Subcutaneous adipose tissue (tissue), 4 donors: ENCODE measurements around the gene HEATR1. TPM values are rescaled to one million over a fixed set of nuclear protein-coding genes. Genes with fewer than 3 reads are reported as not detected.

Experiments
- total RNA-seq, 4 donors: library from RNA; depleted of rRNA; stranded (reverse); fragments of >200 nt; gene quantifications; one replicate each; pipeline ENCODE4 v1.1.0, GENCODE V29; 2016
- TF ChIP-seq, protein P1 (sequence below): fragments of 450-650 bp; IDR thresholded peaks from one replicate; pipeline ENCODE4 v1.5.1; 2016; ENCODE audit warnings: low read depth, mild to moderate bottlenecking, control low read depth, antibody characterized with exemption, moderate library complexity

HEATR1 gene
- total RNA-seq, 4 donors from 2014 or later: 20.1 to 32.0 (median 25.3) TPM

DNA sequence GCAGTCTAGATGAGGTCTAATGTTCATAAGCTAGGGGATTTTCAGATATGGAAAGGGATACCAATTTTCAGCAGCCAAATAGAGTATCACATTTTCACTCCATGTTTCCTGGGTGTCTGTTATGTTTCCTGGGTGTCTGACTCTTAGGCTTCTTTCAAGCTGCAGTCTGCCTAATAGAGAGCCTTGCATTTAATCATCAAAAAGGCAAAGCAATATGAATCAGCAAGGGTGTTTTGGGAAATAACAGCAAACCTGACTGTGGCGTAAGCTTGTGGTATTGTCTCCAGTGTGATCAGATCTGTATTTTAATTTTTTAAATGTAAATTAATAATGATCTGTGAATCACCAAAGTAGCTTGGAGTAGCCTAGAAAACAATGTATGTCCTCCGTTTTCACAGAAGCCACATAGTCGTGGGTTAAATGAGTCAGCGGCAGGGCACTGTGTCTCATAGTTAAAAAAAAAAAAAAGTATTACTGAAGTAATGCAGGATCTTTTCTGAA is 70.1 kb downstream of the HEATR1 start:
- TF ChIP-seq, protein P1, sequence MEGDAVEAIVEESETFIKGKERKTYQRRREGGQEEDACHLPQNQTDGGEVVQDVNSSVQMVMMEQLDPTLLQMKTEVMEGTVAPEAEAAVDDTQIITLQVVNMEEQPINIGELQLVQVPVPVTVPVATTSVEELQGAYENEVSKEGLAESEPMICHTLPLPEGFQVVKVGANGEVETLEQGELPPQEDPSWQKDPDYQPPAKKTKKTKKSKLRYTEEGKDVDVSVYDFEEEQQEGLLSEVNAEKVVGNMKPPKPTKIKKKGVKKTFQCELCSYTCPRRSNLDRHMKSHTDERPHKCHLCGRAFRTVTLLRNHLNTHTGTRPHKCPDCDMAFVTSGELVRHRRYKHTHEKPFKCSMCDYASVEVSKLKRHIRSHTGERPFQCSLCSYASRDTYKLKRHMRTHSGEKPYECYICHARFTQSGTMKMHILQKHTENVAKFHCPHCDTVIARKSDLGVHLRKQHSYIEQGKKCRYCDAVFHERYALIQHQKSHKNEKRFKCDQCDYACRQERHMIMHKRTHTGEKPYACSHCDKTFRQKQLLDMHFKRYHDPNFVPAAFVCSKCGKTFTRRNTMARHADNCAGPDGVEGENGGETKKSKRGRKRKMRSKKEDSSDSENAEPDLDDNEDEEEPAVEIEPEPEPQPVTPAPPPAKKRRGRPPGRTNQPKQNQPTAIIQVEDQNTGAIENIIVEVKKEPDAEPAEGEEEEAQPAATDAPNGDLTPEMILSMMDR: no peak

DNA sequence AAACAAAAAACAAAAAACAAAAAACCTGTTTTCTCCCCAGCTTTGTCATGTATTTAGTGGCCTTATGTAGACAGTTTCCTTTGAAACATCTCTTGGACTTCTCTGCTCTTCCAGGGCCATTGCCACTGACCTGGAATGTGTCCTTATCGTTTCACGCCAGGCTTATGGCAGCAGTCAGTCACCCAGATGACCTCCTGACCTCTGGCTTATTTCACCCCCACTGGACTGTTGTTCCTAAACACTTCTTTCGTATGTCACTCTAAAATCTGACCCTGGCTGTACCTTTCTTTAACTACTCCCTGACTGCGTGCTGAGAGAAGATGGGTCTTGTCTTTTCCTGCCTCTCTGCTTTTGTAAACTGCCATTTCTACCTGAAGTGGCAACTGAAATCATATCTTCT is 71.5 kb downstream of the HEATR1 start:
- TF ChIP-seq, protein P1: no peak

DNA sequence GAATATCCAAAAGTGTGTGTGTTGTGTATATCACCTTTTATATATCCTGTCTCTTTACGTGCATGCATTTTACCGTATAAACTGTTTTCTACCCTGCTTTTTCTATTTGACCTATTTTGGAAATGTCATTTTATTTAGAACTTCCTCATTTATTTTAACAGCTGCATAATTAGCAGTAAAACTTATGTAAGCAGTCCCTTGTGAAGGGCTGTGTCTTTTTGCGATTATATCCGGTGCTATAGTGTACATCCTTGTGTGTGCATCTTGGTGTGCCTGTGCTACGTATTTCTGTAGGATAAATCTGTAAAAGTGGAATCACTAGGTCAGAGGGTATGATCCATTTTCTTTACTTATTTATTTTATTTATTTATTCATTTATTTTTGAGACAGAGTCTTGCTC is 73.4 kb downstream of the HEATR1 start:
- TF ChIP-seq, protein P1: no peak

DNA sequence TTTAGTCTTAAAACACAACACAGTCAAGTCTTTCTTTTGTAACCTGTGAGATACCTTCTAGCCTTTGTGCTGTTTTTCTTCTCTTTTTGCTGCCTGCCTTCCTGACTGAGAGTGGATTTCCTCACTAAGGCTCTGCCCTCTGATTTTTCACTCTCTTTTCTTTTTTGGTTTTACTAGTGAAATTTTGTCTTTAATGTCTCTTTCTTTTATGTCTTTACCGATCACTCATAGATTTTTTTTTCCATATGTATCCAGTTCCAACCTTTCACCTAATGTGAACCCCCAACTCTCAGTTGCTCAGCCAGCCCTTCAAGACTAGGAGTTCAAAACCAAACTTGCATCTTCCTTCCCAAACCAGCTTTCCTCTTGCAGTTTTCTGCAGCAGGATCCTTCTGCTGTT is 74.0 kb downstream of the HEATR1 start:
- TF ChIP-seq, protein P1: no peak

DNA sequence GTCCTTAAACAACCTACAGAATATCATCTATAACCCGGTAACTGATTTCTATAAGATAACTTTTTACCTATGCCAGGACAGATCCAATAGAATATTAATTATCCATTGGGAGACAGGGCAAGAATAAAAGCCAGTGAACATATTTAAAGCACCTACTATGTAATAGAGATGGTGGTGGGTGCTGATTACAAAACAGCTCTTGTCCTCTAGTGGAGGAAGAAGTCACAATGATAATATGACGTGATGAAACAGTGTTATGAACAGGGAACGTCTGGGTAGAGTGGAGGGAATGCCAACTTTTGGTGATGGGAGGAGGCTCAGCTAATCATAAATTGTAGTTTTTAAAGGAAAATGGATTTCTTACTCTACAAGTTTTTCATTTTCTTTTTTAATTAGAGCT is 78.2 kb downstream of the HEATR1 start:
- TF ChIP-seq, protein P1: no peak

DNA sequence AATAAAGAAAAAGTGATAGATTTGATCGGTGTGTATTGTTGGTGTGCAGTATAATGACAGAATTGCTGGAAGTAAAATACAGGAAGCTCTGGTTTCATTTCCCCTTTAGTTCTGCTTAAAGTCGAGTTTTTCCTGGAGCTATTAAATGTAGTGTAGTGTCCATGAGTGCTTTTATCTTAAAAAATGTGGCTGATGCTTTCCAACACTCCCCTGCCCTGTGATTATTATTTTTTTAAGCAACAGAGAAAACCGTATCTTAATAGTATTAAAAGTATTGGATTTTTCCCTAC is 79.5 kb downstream of the HEATR1 start:
- TF ChIP-seq, protein P1: no peak

DNA sequence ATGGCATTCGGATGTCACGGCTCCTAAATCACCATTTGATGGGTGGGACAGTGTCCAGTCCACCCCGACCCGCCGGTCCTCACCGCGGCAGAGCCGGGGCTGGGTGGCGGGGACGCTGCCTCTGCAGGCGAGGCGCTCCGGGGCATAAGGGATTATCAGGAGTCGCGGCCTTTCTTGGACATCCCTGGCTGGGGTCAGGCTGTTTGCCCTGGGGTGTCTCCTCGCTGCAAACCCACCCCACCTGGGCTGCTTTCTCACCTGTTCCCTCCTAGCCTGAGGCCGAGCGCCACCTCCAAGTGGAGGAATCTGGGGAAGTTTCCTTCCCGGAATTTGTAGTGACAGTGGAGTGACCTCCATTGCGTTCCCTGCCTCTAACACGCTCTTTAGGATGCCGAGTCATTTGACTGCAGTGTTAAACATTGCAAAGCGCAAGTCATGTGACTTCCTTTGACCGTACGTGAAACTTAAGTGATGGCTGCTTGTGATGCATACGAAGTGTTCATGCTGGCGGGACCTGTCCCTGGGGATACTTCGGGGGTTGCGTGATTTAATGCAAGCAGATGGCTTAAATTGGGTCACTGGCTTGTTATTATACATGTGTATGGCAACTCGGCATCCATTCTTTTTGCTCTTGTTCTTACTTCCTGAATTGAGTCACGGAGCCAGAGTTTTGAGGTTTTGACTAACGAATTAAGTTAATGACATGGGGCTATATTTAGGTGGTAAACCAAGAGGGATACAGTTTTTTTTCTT is 80.0 kb downstream of the HEATR1 start:
- TF ChIP-seq, protein P1: no peak
